PC-3 (cell line): ENCODE data around the gene ISCU.

Source experiments
- CTCF ChIP-seq: fragments of 300-600 bp; sonication (generic); conservative IDR thresholded peaks from 2 replicates; pipeline ENCODE4 v1.5.1; 2017; ENCODE audit warnings: antibody characterized with exemption, low read depth, mild to moderate bottlenecking, low read length
- EZH2 ChIP-seq: fragments of 300-600 bp; sonication (generic); IDR thresholded peaks from one replicate; pipeline ENCODE4 v1.6.1; 2017; ENCODE audit warnings: antibody characterized with exemption, mild to moderate bottlenecking, low read length; ENCODE audit not compliant: unreplicated experiment

- TF ChIP-seq CTCF: peak; percentile 96
- no peak for TF ChIP-seq EZH2
These were observed 874 bp downstream of the ISCU start for GRCh38 chr12:108563136-108563803.
